Activated CD8-positive, alpha-beta T cell treated with anti-CD3 and anti-CD28 coated beads for 36 hours (primary cell): ENCODE measurements around the gene BSG. TPM values are rescaled to one million over a fixed set of nuclear protein-coding genes. Genes with fewer than 3 reads are reported as not detected.

Experiments used
- ATAC-seq: fragments of 200-7000 bp; cut with Tn5 transposase; one replicate; pipeline ENCODE4 v1.10.0; 2021; ENCODE audit warnings: mild to moderate bottlenecking, moderate library complexity
- CTCF ChIA-PET: fragments of 350-600 bp; sonication (Branson Sonifier 250); formaldehyde crosslinking; loops from one replicate; lab custom pipeline; 2021; ENCODE audit warnings: antibody characterized with exemption; lab: Charles Lee
- POLR2A ChIA-PET: fragments of 350-600 bp; sonication (Branson Sonifier 250); formaldehyde crosslinking; loops from one replicate; lab custom pipeline; 2021; ENCODE audit warnings: antibody characterized with exemption; lab: Charles Lee
- DNase-seq: peaks from one replicate; pipeline ENCODE4 v3.0.0-alpha.2; 2020
- H3K27ac Mint-ChIP-seq: one replicate; pipeline ENCODE4 v1.8.0; 2021; ENCODE audit warnings: mild to moderate bottlenecking, mixed read lengths
- H3K27me3 Mint-ChIP-seq: one replicate; pipeline ENCODE4 v1.8.0; 2021; ENCODE audit warnings: mixed read lengths
- H3K36me3 Mint-ChIP-seq: one replicate; pipeline ENCODE4 v1.8.0; 2021; ENCODE audit warnings: low read depth, mixed read lengths
- H3K4me1 Mint-ChIP-seq: one replicate; pipeline ENCODE4 v1.8.0; 2021; ENCODE audit warnings: low read depth, mixed read lengths
- H3K4me3 Mint-ChIP-seq: one replicate; pipeline ENCODE4 v1.8.0; 2021; ENCODE audit warnings: mild to moderate bottlenecking, moderate library complexity, mixed read lengths
- H3K9me3 Mint-ChIP-seq: one replicate; pipeline ENCODE4 v1.8.0; 2021; ENCODE audit warnings: mixed read lengths
- intact Hi-C: fragments of 100-400 bp; cut with micrococcal nuclease; formaldehyde crosslinking; loops from one replicate; pipeline ENCODE4 v1.10.0; 2022
- total RNA-seq, 2 experiments: library from RNA; stranded (reverse); gene quantifications; one replicate each; pipeline ENCODE4 v1.2.3, GENCODE V29; 2021
- TF ChIP-seq, protein P1 (sequence below): fragments of 200-600 bp; IDR thresholded peaks from one replicate; pipeline ENCODE4 v1.8.0; 2022; ENCODE audit warnings: antibody characterized with exemption, mild to moderate bottlenecking

The BSG gene
- total RNA-seq, 2 experiments from 2014 or later, result 159 to 160 TPM

DNA sequence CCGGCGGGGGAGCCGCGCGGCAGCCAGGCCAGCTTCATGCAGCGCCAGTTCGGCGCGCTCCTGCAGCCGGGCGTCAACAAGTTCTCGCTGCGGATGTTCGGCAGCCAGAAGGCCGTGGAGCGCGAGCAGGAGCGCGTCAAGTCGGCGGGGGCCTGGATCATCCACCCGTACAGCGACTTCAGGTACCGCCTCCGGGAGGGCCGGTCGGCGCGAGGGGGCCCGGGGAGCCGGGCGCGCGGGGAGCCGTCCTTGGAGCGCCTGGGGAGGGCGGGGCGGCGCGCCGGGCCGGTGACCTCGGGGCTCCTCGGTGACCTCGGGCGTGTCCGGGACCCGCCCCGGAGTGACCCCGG lies 18.0 kb downstream of the BSG start:
- ATAC-seq, result peak; percentile 28
- POLR2A ChIA-PET, result no interaction called here
- peaks cover 21% of the 10 kb centered on the region for H3K27me3 Mint-ChIP-seq
- TF ChIP-seq, protein P1, sequence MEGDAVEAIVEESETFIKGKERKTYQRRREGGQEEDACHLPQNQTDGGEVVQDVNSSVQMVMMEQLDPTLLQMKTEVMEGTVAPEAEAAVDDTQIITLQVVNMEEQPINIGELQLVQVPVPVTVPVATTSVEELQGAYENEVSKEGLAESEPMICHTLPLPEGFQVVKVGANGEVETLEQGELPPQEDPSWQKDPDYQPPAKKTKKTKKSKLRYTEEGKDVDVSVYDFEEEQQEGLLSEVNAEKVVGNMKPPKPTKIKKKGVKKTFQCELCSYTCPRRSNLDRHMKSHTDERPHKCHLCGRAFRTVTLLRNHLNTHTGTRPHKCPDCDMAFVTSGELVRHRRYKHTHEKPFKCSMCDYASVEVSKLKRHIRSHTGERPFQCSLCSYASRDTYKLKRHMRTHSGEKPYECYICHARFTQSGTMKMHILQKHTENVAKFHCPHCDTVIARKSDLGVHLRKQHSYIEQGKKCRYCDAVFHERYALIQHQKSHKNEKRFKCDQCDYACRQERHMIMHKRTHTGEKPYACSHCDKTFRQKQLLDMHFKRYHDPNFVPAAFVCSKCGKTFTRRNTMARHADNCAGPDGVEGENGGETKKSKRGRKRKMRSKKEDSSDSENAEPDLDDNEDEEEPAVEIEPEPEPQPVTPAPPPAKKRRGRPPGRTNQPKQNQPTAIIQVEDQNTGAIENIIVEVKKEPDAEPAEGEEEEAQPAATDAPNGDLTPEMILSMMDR, result no peak
- intact Hi-C loops, result no loop called here
- peak; percentile 37 for DNase-seq
- H3K27ac Mint-ChIP-seq, result no peak overlapping the region
- peaks cover 2% of the 10 kb centered on the region for H3K4me1 Mint-ChIP-seq
- no peaks in the 10 kb centered on the region for H3K9me3 Mint-ChIP-seq
- CTCF ChIA-PET, result no interaction called here
- H3K4me3 Mint-ChIP-seq, result no peak overlapping the region
- no peaks in the 10 kb centered on the region for H3K36me3 Mint-ChIP-seq

DNA sequence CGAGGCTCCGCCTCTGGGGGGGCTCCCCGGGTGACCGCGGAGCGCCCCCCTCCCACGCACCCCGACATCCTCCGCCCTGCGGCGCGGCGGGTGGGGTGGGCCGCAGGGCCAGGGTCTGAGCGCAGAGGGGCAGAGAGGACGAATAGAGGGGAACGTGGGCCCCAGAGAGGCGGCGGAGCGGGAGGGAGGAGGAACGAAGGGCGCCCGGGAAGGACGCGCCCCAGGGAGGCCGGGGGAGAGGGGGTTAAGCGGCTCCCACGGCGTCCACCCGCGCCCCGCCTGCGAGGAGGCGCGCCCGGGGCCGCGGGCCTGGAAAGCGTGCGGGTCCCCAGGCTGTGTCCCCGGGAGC lies 18.3 kb downstream of the BSG start:
- ChIA-PET CTCF (no interaction called here), POLR2A (no interaction called here)
- peaks cover 2% of the 10 kb centered on the region for H3K4me1 Mint-ChIP-seq
- DNase-seq, result no peak
- no peaks in the 10 kb centered on the region for H3K36me3 Mint-ChIP-seq
- intact Hi-C loops, result no loop called here
- no peak overlapping the region for H3K27ac Mint-ChIP-seq
- H3K9me3 Mint-ChIP-seq, result no peaks in the 10 kb centered on the region
- ATAC-seq, result no peak
- H3K27me3 Mint-ChIP-seq, result peaks cover 21% of the 10 kb centered on the region
- TF ChIP-seq, protein P1, result no peak
- no peak overlapping the region for H3K4me3 Mint-ChIP-seq

DNA sequence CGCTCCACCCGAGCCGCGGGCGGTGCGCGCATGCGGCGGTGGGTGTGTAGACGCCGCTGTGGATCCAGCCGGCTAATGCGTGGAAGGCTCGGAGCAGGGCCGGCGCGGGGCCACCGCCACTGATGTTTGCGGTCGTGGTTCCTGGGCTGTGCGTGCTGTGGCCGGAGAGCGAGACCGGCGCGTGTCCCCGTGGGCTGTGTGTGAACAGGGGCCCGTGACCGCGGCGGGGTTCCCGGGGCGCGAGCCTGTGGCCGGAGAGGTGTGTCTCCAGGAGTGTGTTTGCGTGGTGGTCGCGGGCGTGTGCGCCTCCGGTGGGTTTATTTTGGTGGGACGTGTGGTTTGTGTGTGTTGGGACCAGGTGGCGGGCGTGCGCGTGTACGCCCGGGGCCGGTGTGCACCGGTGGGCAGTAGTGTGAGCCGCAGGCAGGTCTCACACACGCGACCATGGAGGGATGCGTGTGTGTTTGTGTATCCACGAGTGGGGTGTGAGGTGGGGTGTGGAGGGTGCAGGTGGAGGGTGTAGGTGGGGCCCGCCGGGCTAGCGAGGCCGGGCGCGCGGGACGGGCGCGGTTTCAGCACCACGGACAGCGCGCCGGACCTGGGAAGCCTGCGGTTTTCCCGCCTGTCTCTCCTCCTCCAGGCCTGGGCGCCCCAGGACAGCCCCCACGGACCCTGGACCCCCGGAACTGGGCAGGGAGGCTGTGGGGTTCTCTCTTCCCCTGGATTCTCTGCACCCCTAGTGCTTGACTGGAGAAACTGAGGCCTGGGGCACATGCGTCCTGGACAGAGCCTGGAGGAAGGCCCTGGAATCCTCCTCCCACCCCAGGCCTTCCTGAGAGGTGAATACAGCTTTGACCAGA lies 18.9 kb downstream of the BSG start:
- H3K36me3 Mint-ChIP-seq, result no peaks in the 10 kb centered on the region
- no peak overlapping the region for H3K4me3 Mint-ChIP-seq
- intact Hi-C loops, result no loop called here
- no peak overlapping the region for H3K27ac Mint-ChIP-seq
- H3K4me1 Mint-ChIP-seq, result peaks cover 2% of the 10 kb centered on the region
- ChIA-PET CTCF (no interaction called here), POLR2A (no interaction called here)
- peaks cover 20% of the 10 kb centered on the region for H3K27me3 Mint-ChIP-seq
- no peak for ATAC-seq
- TF ChIP-seq, protein P1, result no peak
- H3K9me3 Mint-ChIP-seq, result no peaks in the 10 kb centered on the region
- no peak for DNase-seq

DNA sequence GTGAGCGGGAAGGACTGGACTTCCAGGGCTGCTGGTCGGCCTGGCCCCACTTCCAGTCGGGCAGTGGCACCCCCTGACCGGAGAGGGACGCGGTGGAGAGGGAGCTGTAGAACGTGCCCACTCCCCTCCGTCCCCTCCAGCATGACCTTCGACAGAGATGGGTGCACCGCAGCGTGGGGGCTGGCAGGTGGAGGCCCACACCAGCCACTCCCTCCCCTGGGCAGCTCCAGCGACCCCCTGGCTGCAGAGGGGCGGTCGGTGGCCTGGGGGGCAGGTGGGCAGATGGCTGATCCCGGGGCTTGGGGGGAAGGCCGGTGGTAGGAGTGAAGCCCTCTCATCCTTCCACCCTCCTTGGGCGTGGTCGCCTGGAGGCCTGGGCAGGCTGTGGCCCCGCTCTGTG lies 19.7 kb downstream of the BSG start:
- DNase-seq, result no peak
- ATAC-seq, result no peak
- ChIA-PET CTCF (no interaction called here), POLR2A (no interaction called here)
- peaks cover 2% of the 10 kb centered on the region for H3K4me1 Mint-ChIP-seq
- H3K36me3 Mint-ChIP-seq, result no peaks in the 10 kb centered on the region
- TF ChIP-seq, protein P1, result no peak
- H3K4me3 Mint-ChIP-seq, result no peak overlapping the region
- no peaks in the 10 kb centered on the region for H3K9me3 Mint-ChIP-seq
- intact Hi-C loops, result no loop called here
- H3K27ac Mint-ChIP-seq, result no peak overlapping the region
- peaks cover 19% of the 10 kb centered on the region for H3K27me3 Mint-ChIP-seq

DNA sequence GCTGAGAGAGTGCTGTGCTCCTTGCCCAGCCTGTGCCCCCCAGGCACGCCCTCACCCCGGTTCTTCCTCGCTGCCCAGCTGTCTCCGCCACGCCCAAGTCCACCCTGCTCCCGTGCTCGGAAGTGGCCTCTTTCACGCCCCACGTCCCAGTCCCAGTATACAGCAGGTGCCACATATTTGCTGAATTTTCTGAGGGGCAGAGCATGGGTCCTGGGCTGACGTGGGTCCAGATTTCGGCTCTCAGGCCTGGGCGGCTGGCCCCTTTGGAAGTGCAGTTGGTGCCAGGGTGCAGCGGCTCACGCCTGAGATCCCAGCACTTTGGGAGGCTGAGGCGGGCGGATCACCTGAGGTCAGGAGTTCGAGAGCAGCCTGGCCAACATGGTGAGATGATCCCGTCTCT lies 20.7 kb downstream of the BSG start:
- POLR2A ChIA-PET, result no interaction called here
- CTCF ChIA-PET, result no interaction called here
- H3K4me3 Mint-ChIP-seq, result no peak overlapping the region
- H3K4me1 Mint-ChIP-seq, result peaks cover 2% of the 10 kb centered on the region
- ATAC-seq (no peak), DNase-seq (no peak)
- peaks cover 17% of the 10 kb centered on the region for H3K27me3 Mint-ChIP-seq
- TF ChIP-seq, protein P1, result no peak
- intact Hi-C loops, result no loop called here
- no peak overlapping the region for H3K27ac Mint-ChIP-seq
- no peaks in the 10 kb centered on the region for H3K36me3 Mint-ChIP-seq
- H3K9me3 Mint-ChIP-seq, result no peaks in the 10 kb centered on the region
